Upper lobe of right lung (tissue), 1 donor: ENCODE results near the gene MC4R. TPM values are rescaled to one million over a fixed set of nuclear protein-coding genes. Genes with fewer than 3 reads are reported as not detected.

ENCODE experiments used
- ATAC-seq: fragments of 200-7000 bp; cut with Tn5 transposase; one replicate; pipeline ENCODE4 v1.9.1; 2020; ENCODE audit warnings: mild to moderate bottlenecking, moderate library complexity
- DNase-seq: peaks from one replicate; pipeline ENCODE4 v3.0.0-alpha.2; 2020
- H3K27ac ChIP-seq: fragments of 200-600 bp; one replicate; pipeline ENCODE4 v1.8.0; 2022
- H3K27me3 ChIP-seq: fragments of 200-600 bp; one replicate; pipeline ENCODE4 v1.8.0; 2022; ENCODE audit warnings: mild to moderate bottlenecking
- H3K36me3 ChIP-seq: fragments of 200-600 bp; one replicate; pipeline ENCODE4 v1.8.0; 2022
- H3K4me1 ChIP-seq: fragments of 200-600 bp; one replicate; pipeline ENCODE4 v1.8.0; 2022
- H3K4me3 ChIP-seq: fragments of 200-600 bp; one replicate; pipeline ENCODE4 v1.8.0; 2022; ENCODE audit warnings: mild to moderate bottlenecking
- H3K9me3 ChIP-seq: fragments of 200-600 bp; one replicate; pipeline ENCODE4 v1.8.0; 2022
- intact Hi-C: fragments of 100-400 bp; cut with DNase I; formaldehyde crosslinking; loops from one replicate; pipeline ENCODE4 v1.11.0; 2022
- total RNA-seq: library from RNA; stranded (reverse); fragmentation: NEBNext Ultra II Directional; extraction: Animal tissue kit (Norgen Biotek cat#: 25700); gene quantifications from one replicate; pipeline ENCODE4 v1.2.1, GENCODE V29; 2021
- TF ChIP-seq, protein P1 (sequence below): fragments of 200-600 bp; IDR thresholded peaks from one replicate; pipeline ENCODE4 v1.8.0; 2022; ENCODE audit warnings: antibody characterized with exemption
- donor health status: DM: no; HTN: yes; CAD: no; lungs with severe emphysema.

MC4R gene
- total RNA-seq, 1 donor from 2014 or later, result not detected

DNA sequence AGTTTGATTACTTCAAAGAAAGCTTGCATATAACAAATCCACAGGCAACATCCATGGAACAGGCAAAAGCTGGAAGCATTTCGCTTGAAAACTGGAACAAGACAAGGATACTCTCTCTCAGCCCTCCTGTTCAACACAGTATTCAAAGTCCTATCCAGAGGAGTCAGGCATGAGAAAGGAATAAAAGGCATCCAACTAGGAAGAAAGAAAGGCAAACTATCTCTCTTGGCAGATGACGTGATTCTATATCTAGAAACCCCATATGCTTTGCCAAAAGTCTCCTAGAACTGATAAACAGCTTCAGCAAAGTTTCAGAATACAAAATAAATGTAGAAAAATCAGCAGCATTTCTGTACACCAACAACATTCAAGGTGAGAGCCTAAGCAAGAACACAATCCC lies 34.1 kb upstream of the MC4R start:
- Histone ChIP-seq H3K9me3 (no peaks in the 10 kb centered on the region), H3K27me3 (no peaks in the 10 kb centered on the region), H3K4me3 (no peak overlapping the region), H3K27ac (no peak overlapping the region), H3K36me3 (no peaks in the 10 kb centered on the region), H3K4me1 (no peaks in the 10 kb centered on the region)
- TF ChIP-seq, protein P1, sequence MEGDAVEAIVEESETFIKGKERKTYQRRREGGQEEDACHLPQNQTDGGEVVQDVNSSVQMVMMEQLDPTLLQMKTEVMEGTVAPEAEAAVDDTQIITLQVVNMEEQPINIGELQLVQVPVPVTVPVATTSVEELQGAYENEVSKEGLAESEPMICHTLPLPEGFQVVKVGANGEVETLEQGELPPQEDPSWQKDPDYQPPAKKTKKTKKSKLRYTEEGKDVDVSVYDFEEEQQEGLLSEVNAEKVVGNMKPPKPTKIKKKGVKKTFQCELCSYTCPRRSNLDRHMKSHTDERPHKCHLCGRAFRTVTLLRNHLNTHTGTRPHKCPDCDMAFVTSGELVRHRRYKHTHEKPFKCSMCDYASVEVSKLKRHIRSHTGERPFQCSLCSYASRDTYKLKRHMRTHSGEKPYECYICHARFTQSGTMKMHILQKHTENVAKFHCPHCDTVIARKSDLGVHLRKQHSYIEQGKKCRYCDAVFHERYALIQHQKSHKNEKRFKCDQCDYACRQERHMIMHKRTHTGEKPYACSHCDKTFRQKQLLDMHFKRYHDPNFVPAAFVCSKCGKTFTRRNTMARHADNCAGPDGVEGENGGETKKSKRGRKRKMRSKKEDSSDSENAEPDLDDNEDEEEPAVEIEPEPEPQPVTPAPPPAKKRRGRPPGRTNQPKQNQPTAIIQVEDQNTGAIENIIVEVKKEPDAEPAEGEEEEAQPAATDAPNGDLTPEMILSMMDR, result no peak
- no peak for DNase-seq
- no peak for ATAC-seq
- intact Hi-C loops, result no loop called here

DNA sequence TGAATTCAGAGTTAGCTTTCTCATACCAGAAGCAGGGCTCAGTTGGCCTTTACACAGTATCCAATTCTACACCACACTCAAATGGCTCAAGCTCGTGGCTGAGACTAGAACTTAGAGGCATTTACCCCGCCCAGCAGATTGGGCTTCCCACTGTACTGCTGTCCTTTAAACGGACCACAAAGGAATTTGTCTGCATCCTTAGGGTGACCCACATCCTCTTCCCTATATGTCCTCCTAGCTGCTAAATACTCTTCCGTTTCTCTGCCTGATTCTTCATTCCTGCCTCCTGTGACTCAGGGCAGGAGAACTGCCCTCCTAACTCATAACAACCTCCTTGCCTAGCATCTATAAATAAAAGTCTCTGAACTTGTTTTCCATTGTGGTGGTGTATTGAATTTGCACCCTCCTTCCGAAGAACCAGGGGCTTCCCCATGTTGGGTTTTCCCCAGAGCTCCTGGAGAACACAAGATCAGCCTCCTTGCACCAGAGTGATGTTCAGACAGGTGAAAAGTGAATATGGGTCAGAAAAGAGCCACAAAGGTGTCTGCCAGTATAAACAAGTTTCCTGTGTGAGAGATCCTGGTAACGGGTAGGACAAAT lies 32.0 kb upstream of the MC4R start:
- Histone ChIP-seq H3K36me3 (no peaks in the 10 kb centered on the region), H3K4me1 (no peaks in the 10 kb centered on the region), H3K27me3 (no peaks in the 10 kb centered on the region), H3K27ac (no peak overlapping the region), H3K4me3 (no peak overlapping the region), H3K9me3 (no peaks in the 10 kb centered on the region)
- DNase-seq (no peak), ATAC-seq (no peak)
- intact Hi-C loops, result no loop called here
- TF ChIP-seq, protein P1, result no peak

DNA sequence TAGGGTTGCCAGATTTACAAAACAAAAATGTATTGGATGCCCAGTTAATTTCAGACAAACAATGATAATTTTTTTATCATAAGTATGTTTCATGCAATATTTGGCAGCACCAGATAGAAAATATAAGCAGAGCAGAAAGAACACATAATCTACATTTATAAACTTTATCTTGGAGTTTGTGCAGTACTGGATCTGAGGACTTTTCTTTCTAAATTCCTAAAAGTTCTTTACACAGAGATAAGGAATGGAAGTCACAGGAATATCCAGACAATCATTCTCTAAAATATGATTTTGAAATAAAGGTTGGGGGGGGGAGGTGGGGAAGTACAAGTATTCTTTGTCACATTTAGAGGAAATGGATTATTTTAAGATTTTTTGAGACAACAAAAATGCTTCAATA lies 28.8 kb upstream of the MC4R start:
- ATAC-seq (no peak), DNase-seq (no peak)
- TF ChIP-seq, protein P1, result no peak
- Histone ChIP-seq H3K4me1 (no peaks in the 10 kb centered on the region), H3K9me3 (no peaks in the 10 kb centered on the region), H3K27ac (no peak overlapping the region), H3K36me3 (no peaks in the 10 kb centered on the region), H3K27me3 (no peaks in the 10 kb centered on the region), H3K4me3 (no peak overlapping the region)
- intact Hi-C loops, result no loop called here

DNA sequence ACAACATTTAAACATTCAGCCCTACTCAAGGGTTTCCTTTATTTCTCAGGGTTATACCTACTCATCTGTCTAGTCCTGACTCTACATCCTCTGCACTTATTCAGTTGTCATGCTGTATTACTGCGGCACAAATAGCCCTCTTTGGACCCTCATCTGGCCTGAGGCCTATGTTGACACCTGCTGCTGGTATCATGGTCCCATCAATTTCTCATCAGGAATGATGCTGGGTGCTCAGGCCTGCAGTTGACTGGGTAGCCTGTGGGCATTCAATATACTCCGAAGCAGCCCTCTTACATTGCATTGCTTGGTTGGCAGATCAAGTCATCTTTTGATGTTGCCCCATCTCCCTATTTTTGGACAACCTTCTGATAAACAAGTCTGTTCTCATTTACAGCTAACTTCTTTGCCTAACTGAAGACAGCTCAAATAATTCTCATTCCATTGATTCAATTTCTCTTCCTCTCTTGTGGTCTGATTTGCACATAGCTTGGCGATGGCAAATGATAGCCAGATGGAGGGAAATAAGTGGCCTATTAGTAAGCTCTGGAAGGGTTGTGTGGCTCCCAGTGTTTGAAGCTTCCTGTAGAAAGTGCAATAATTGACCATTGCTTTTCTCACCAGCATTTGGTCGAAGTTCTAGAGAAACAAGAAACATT lies 19.1 kb upstream of the MC4R start:
- Histone ChIP-seq H3K4me3 (no peak overlapping the region), H3K9me3 (no peaks in the 10 kb centered on the region), H3K36me3 (no peaks in the 10 kb centered on the region), H3K27me3 (no peaks in the 10 kb centered on the region), H3K4me1 (no peaks in the 10 kb centered on the region), H3K27ac (no peak overlapping the region)
- intact Hi-C loops, result no loop called here
- TF ChIP-seq, protein P1, result no peak
- no peak for DNase-seq
- no peak for ATAC-seq

DNA sequence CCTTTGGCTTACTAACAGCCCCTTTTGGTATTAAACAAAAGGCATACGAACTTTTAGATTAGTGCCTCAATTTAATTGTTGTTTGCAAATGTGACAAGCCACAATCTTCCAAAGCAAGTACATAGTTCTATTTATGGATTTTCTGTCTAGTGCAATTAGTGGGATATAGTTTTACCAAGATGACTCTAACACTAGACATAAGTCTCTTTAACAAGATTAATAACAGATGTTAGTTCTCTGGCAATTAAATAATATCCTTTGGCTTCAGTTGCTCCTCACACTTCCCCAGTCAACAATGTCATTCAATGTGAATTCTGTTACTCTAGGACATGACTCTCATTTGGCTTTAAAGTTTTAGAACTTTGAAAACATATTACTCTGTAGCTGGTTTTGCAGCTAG lies 16.7 kb upstream of the MC4R start:
- Histone ChIP-seq H3K27ac (no peak overlapping the region), H3K4me1 (no peaks in the 10 kb centered on the region), H3K27me3 (no peaks in the 10 kb centered on the region), H3K9me3 (no peaks in the 10 kb centered on the region), H3K36me3 (no peaks in the 10 kb centered on the region), H3K4me3 (no peak overlapping the region)
- DNase-seq, result no peak
- TF ChIP-seq, protein P1, result no peak
- ATAC-seq, result no peak
- intact Hi-C loops, result no loop called here
